A673 (cell line): ENCODE data around the gene MDH2. TPM values are rescaled to one million over a fixed set of nuclear protein-coding genes. Genes with fewer than 3 reads are reported as not detected.

Source experiments
- Bru-seq: library from RNA; stranded (reverse); fragments of 400-500 nt; gene quantifications from one replicate; lab custom pipeline; 2021; lab: Mats Ljungman, UMichigan
- BruChase-seq, 2 experiments: library from RNA; stranded (reverse); fragments of 400-500 nt; gene quantifications; one replicate each; lab custom pipeline; 2021; lab: Mats Ljungman, UMichigan
- BruUV-seq: library from RNA; stranded (reverse); fragments of 400-500 nt; replicated peaks from 2 replicates; lab custom pipeline; 2021; lab: Mats Ljungman, UMichigan
- CTCF ChIA-PET: fragments of 300-600 bp; sonication (Branson Sonifier 250); formaldehyde crosslinking; loops from one replicate; lab custom pipeline; 2022; ENCODE audit warnings: antibody characterized with exemption; lab: Charles Lee
- POLR2A ChIA-PET: fragments of 300-600 bp; sonication (Branson Sonifier 250); formaldehyde crosslinking; loops from one replicate; lab custom pipeline; 2022; ENCODE audit warnings: antibody characterized with exemption; ENCODE audit not compliant: low non-redundant PET; lab: Charles Lee
- DNase-seq: peaks from one replicate; pipeline ENCODE4 v3.0.0-alpha.2; 2015; ENCODE audit warnings: low spot score
- H3K27ac ChIP-seq: fragments of 200-600 bp; sonication (generic); 2 replicates; pipeline ENCODE4 v1.5.1; 2016; ENCODE audit warnings: mixed run types, low read depth, mild to moderate bottlenecking, mixed read lengths, antibody characterized with exemption, low read length; ENCODE audit not compliant: poor library complexity, severe bottlenecking
- H3K27me3 ChIP-seq: fragments of 200-600 bp; sonication (generic); replicated peaks from 2 replicates; pipeline ENCODE4 v1.6.1; 2017; ENCODE audit warnings: mixed run types, low read depth, mild to moderate bottlenecking, mixed read lengths, antibody characterized with exemption, low read length; ENCODE audit not compliant: insufficient read depth, poor library complexity
- H3K36me3 ChIP-seq: fragments of 200-600 bp; sonication (generic); 2 replicates; pipeline ENCODE4 v1.6.1; 2016; ENCODE audit warnings: mixed run types, mild to moderate bottlenecking, mixed read lengths, antibody characterized with exemption, low read length; ENCODE audit not compliant: insufficient read depth, poor library complexity, severe bottlenecking
- H3K4me1 ChIP-seq: fragments of 200-600 bp; sonication (generic); 2 replicates; pipeline ENCODE4 v1.6.1; 2017; ENCODE audit warnings: mixed run types, mild to moderate bottlenecking, mixed read lengths, antibody characterized with exemption, low read length; ENCODE audit not compliant: insufficient read depth, poor library complexity, severe bottlenecking
- H3K4me3 ChIP-seq: fragments of 200-600 bp; sonication (generic); 2 replicates; pipeline ENCODE4 v1.5.1; 2016; ENCODE audit warnings: low read depth, mixed run types, mild to moderate bottlenecking, mixed read lengths, low read length; ENCODE audit not compliant: poor library complexity, severe bottlenecking
- H3K9me3 ChIP-seq: fragments of 200-600 bp; sonication (generic); 2 replicates; pipeline ENCODE4 v1.6.1; 2016; ENCODE audit warnings: mixed run types, low read depth, mild to moderate bottlenecking, mixed read lengths, antibody characterized with exemption, low read length; ENCODE audit not compliant: poor library complexity, severe bottlenecking
- CTCF ChIP-seq: fragments of 300-800, 200-600 bp; sonication (generic); conservative IDR thresholded peaks from 2 replicates; pipeline ENCODE4 v1.5.1; 2017; ENCODE audit warnings: low read depth, mild to moderate bottlenecking, antibody characterized with exemption, low read length, moderate library complexity, mixed read lengths
- EZH2 ChIP-seq: fragments of 200-600 bp; sonication (generic); IDR thresholded peaks from 2 replicates; pipeline ENCODE4 v1.6.1; 2017; ENCODE audit warnings: borderline replicate concordance, low read depth, mild to moderate bottlenecking, mixed read lengths, antibody characterized with exemption, low read length; ENCODE audit not compliant: poor library complexity, severe bottlenecking
- intact Hi-C: fragments of 100-400 bp; cut with micrococcal nuclease; formaldehyde crosslinking; loops from one replicate; pipeline ENCODE4 v1.10.0; 2022; ENCODE audit not compliant: unreplicated experiment
- long read RNA-seq: library from polyadenylated mRNA; stranded (forward); transcript quantifications from one replicate; pipeline ENCODE4 v2.0.0, GENCODE V29; 2022
- total RNA-seq: library from RNA; stranded (reverse); gene quantifications from 2 replicates; pipeline ENCODE4 v1.2.3, GENCODE V29; 2021

The MDH2 gene
- total RNA-seq (316 and 343 TPM in 2 replicates), Bru-seq, nascent RNA (percentile 87 among the genes with signal in this experiment), BruChase-seq, experiment 1, labeled RNA remaining after a 2-hour chase (percentile 82 among the genes with signal in this experiment), BruChase-seq, experiment 2, labeled RNA remaining after a 6-hour chase (percentile 91 among the genes with signal in this experiment)
- long read RNA-seq, transcript MDH2-201 (9 exons, 2,209 nt) = major isoform, 861 of 907 reads
- long read RNA-seq, transcript MDH2-204 (8 exons, 2,020 nt) = minor isoform, 20 of 907 reads
- long read RNA-seq, partial matches to known transcripts = 15 of 907 reads
- long read RNA-seq, other reads (novel, unspliced or antisense) = 11 of 907 reads

- intact Hi-C loops = no loop called here
- Histone ChIP-seq H3K27ac (peak within 1 kb of the TSS; percentile 96), H3K4me1 (peaks cover 6% of the 10 kb centered on the region), H3K27me3 (no peaks in the 10 kb centered on the region), H3K9me3 (no peaks in the 10 kb centered on the region), H3K4me3 (peak within 1 kb of the TSS; percentile 96), H3K36me3 (peaks cover 8% of the 10 kb centered on the region)
- no TSS peak for BruUV-seq
- POLR2A ChIA-PET = interaction anchor here (0.6 kb wide), 1 partner anchor 21 kb away, joined by 3 read pairs; no protein-coding TSS in a partner anchor
- DNase-seq = peak; percentile 94
- no peak for TF ChIP-seq CTCF
- no peak for TF ChIP-seq EZH2
- CTCF ChIA-PET = interaction anchor here (0.6 kb wide), 2 partner anchors 26 to 258 kb away, joined by 3 to 8 read pairs; no protein-coding TSS in a partner anchor
These were observed at the start of gene MDH2, which contains the start of gene STYXL1 for GRCh38 chr7:76047811-76048667. TSS of gene MDH2 (plus strand) at chr7:76048106. CDS start at chr7:76048161, 55 bp downstream. TSS of gene STYXL1 (minus strand) at chr7:76048000. CDS start at chr7:76030523, 17,477 bp downstream.

DNA sequence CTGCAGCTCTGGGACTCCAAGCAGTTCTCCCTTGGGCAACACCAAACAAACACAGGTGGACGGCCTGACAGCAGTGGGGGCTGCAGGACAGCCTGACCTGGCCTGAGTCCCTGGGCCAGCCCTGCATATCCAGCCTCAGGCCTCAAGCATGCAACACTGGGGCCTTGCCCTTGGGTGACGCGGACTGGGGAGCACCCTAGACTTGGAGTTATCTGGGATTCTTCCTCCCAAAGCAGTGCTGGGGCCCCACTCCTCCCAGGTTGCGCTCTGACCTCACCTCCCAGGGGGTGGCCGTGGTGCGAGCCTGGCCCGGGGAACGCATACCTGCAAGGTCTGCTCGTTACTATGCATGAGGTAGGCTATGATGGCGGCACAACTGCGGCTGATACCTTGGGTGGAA lies 47.3 kb upstream of the MDH2 start:
- BruUV-seq = no TSS peak
- Histone ChIP-seq H3K36me3 (no peaks in the 10 kb centered on the region), H3K27ac (no peak overlapping the region), H3K4me3 (no peak overlapping the region), H3K9me3 (no peaks in the 10 kb centered on the region), H3K4me1 (no peaks in the 10 kb centered on the region), H3K27me3 (no peaks in the 10 kb centered on the region)
- TF ChIP-seq CTCF = no peak
- TF ChIP-seq EZH2 = no peak
- intact Hi-C loops = no loop called here
- DNase-seq = no peak
- ChIA-PET CTCF (no interaction called here), POLR2A (no interaction called here)

GRCh38 chr7:76002139-76002538 lies 45.8 kb upstream of the MDH2 start:
- Histone ChIP-seq H3K27me3 (no peaks in the 10 kb centered on the region), H3K9me3 (no peaks in the 10 kb centered on the region), H3K4me3 (no peak overlapping the region), H3K36me3 (no peaks in the 10 kb centered on the region), H3K27ac (no peak overlapping the region), H3K4me1 (no peaks in the 10 kb centered on the region)
- no TSS peak for BruUV-seq
- intact Hi-C loops = no loop called here
- ChIA-PET CTCF (no interaction called here), POLR2A (no interaction called here)
- no peak for DNase-seq
- TF ChIP-seq EZH2 = no peak
- no peak for TF ChIP-seq CTCF
